ENCODE measurements around the gene MOV10. TPM values are rescaled to one million over a fixed set of nuclear protein-coding genes. Genes with fewer than 3 reads are reported as not detected.

Gene MOV10
- total and polyA plus RNA-seq, 10 of the 15 experiments (the other 5 are each of a cell fraction or from before 2014, with no cell fraction given), result 21.0 to 80.3 (median 49.8) TPM

DNA sequence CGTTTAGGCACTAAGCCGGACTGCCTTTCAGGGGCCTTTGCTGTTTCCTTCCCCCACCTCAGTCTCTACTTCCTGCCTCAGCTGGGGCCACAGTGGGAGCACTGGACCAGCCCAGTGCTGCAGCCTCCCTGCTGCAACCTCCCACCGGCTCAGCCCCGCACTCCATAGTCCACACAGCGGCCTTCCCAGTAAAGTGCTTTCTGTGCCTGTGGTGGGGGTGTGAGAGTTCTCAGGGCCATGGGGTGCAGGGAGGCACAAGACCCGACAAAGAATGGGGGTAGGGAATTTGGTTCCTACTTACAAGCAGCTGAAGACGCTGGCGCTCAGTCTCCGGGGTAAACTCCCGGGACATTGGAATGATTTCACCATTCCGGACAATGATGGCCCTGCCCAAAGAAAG is 37.2 kb downstream of the MOV10 start:
- Histone ChIP-seq H3K9ac (ENCODE audit: control insufficient read depth, insufficient read depth, low read length) (no peak overlapping the region), H3K4me3 (no peak overlapping the region), H3K9me3 (replicated peaks; ENCODE audit: control insufficient read depth, insufficient read depth, low read length) (no peaks in the 10 kb centered on the region), H2AFZ (ENCODE audit: control insufficient read depth, low read depth, low read length) (no peak overlapping the region), H3K27ac (ENCODE audit: control insufficient read depth, insufficient read depth) (no peak overlapping the region), H3K4me2 (ENCODE audit: control insufficient read depth, insufficient read depth) (no peak overlapping the region), H3K36me3 (ENCODE audit: control insufficient read depth in 2 of 2, insufficient read depth in 2 of 2, low read length in 1 of 2) (no peaks in the 10 kb centered on the region), H4K20me1 (ENCODE audit: control insufficient read depth, insufficient read depth) (0 out of 2 replicates have a peak, but pooled peaks cover 3% of the 10 kb centered on the region), H3K79me2 (ENCODE audit: control insufficient read depth, insufficient read depth, low read length) (peaks cover 2% of the 10 kb centered on the region), H3K4me1 (ENCODE audit: control insufficient read depth, insufficient read depth, low read length) (peaks cover 25% of the 10 kb centered on the region), H3K27me3 (replicated peaks in 1 of 2; ENCODE audit: control insufficient read depth in 2 of 2, insufficient read depth in 2 of 2, low read length in 1 of 2) (no peaks in the 10 kb centered on the region)
- SMC1A ChIA-PET (ENCODE audit: uncharacterized antibody, unreplicated experiment), result interaction anchor here (1.3 kb wide), 1 partner anchor 90 kb away, joined by 3 read pairs; no protein-coding TSS in a partner anchor
- POLR2A ChIA-PET, result no interaction called here
- no peak for TF ChIP-seq POLR2AphosphoS2 (IDR thresholded peaks at IDR 0.05; ENCODE audit: low read depth, low read length)
- TF ChIP-seq BCL11A (IDR thresholded peaks at IDR 0.05; ENCODE audit: low read depth, low read length), result no peak
- no peak for TF ChIP-seq PBX3 (IDR thresholded peaks at IDR 0.05; ENCODE audit: insufficient replicate concordance, low read depth, low read length)
- no peak for TF ChIP-seq HDAC6 (IDR thresholded peaks at IDR 0.05; ENCODE audit: unreplicated experiment)
- TF ChIP-seq, protein P1, sequence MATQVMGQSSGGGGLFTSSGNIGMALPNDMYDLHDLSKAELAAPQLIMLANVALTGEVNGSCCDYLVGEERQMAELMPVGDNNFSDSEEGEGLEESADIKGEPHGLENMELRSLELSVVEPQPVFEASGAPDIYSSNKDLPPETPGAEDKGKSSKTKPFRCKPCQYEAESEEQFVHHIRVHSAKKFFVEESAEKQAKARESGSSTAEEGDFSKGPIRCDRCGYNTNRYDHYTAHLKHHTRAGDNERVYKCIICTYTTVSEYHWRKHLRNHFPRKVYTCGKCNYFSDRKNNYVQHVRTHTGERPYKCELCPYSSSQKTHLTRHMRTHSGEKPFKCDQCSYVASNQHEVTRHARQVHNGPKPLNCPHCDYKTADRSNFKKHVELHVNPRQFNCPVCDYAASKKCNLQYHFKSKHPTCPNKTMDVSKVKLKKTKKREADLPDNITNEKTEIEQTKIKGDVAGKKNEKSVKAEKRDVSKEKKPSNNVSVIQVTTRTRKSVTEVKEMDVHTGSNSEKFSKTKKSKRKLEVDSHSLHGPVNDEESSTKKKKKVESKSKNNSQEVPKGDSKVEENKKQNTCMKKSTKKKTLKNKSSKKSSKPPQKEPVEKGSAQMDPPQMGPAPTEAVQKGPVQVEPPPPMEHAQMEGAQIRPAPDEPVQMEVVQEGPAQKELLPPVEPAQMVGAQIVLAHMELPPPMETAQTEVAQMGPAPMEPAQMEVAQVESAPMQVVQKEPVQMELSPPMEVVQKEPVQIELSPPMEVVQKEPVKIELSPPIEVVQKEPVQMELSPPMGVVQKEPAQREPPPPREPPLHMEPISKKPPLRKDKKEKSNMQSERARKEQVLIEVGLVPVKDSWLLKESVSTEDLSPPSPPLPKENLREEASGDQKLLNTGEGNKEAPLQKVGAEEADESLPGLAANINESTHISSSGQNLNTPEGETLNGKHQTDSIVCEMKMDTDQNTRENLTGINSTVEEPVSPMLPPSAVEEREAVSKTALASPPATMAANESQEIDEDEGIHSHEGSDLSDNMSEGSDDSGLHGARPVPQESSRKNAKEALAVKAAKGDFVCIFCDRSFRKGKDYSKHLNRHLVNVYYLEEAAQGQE (IDR thresholded peaks at IDR 0.05; ENCODE audit: low read depth, low read length), result no peak
- TF ChIP-seq HCFC1 (IDR thresholded peaks at IDR 0.05; ENCODE audit: low read length), result no peak
- TF ChIP-seq E2F8 (IDR thresholded peaks at IDR 0.05; ENCODE audit: low read depth, partially characterized antibody), result no peak
- TF ChIP-seq NBN (IDR thresholded peaks at IDR 0.05), result no peak
- no peak for TF ChIP-seq TCF7 (IDR thresholded peaks at IDR 0.05; ENCODE audit: borderline replicate concordance)
- no peak for TF ChIP-seq ASH2L (IDR thresholded peaks at IDR 0.05; ENCODE audit: borderline replicate concordance, low read depth)
- no peak for TF ChIP-seq NFYB (IDR thresholded peaks at IDR 0.05; ENCODE audit: insufficient read depth, low read depth, low read length)
- TF ChIP-seq USF2 (IDR thresholded peaks at IDR 0.05; ENCODE audit: borderline replicate concordance, low read depth, low read length), result no peak
- TF ChIP-seq POLR2AphosphoS5 (IDR thresholded peaks at IDR 0.05; ENCODE audit: low read length), result no peak
- no peak for TF ChIP-seq ZNF622 (IDR thresholded peaks at IDR 0.05)
- no TSS peak for BruUV-seq (replicated peaks)
- in situ Hi-C loops (cut with MboI) (no loop called here), intact Hi-C loops (cut with micrococcal nuclease; ENCODE audit: unreplicated experiment) (loop anchor here (10.0 kb wide), 1 partner anchor 683 kb away; the partner anchor contains the start of gene MAGI3)
- DNase-seq (ENCODE audit: low read depth, low spot score), result no peak
- no peak for ATAC-seq
- RAD21 ChIA-PET (ENCODE audit: unreplicated experiment), result interaction anchor here (5.6 kb wide), 1 partner anchor 320 kb away, joined by 53 read pairs; no protein-coding TSS in a partner anchor
- 79% methylated on average over 11 of the region's 11 CpGs for WGBS (ENCODE audit: insufficient coverage, insufficient replicate concordance, low lambda C conversion rate, missing lambda C conversion rate)
- FAIRE-seq, result no peak
- CTCF ChIA-PET, result interaction anchor here (5.5 to 5.9 kb wide), 2 partner anchors 211 to 319 kb away, joined by 43 to 122 read pairs; no protein-coding TSS in a partner anchor

All from GM12878 (cell line).